HEK293 (cell line): ENCODE data around the gene UBAC2.

Experiments
- MYNN ChIP-seq: fragments of 450-650 bp; formaldehyde crosslinking; IDR thresholded peaks from 2 replicates; pipeline ENCODE4 v1.5.1; 2016; ENCODE audit warnings: missing biosample characterization, missing genetic modification characterization, borderline replicate concordance
- SCRT1 ChIP-seq: fragments of 450-650 bp; formaldehyde crosslinking; IDR thresholded peaks from 2 replicates; pipeline ENCODE4 v1.5.1; 2016; ENCODE audit warnings: missing biosample characterization, missing genetic modification characterization, borderline replicate concordance
- ZBTB26 ChIP-seq: fragments of 450-650 bp; formaldehyde crosslinking; optimal IDR thresholded peaks from 2 replicates; pipeline ENCODE3; 2016; ENCODE audit warnings: missing biosample characterization, mild to moderate bottlenecking, missing genetic modification characterization
- ZNF112 ChIP-seq: fragments of 450-650 bp; formaldehyde crosslinking; IDR thresholded peaks from 2 replicates; pipeline ENCODE4 v1.5.0; 2017; ENCODE audit warnings: missing biosample characterization, missing genetic modification characterization
- ZNF157 ChIP-seq: fragments of 450-650 bp; formaldehyde crosslinking; IDR thresholded peaks from 2 replicates; pipeline ENCODE4 v1.5.1; 2016; ENCODE audit warnings: missing biosample characterization, missing genetic modification characterization
- ZNF184 ChIP-seq: fragments of 450-650 bp; IDR thresholded peaks from 2 replicates; pipeline ENCODE4 v1.5.1; 2018; ENCODE audit warnings: missing biosample characterization, mild to moderate bottlenecking, missing genetic modification characterization
- ZNF274 ChIP-seq, 2 experiments: fragments of 200-500 bp in 1 of 2; fragments of 450-650 bp in 1 of 2; sonication (Bioruptor generic) in 1 of 2; formaldehyde crosslinking in 1 of 2; IDR thresholded peaks; 2 replicates each; pipeline versions ENCODE4 v1.5.1 to v1.6.1; 2014 to 2016; ENCODE audit warnings: borderline replicate concordance in 1 of 2, inconsistent platforms in 1 of 2, low read length in 1 of 2, missing biosample characterization in 1 of 2, missing genetic modification characterization in 1 of 2
- TF ChIP-seq, protein P1 (sequence below): fragments of 450-650 bp; formaldehyde crosslinking; IDR thresholded peaks from 2 replicates; pipeline ENCODE4 v1.5.1; 2016; ENCODE audit warnings: missing biosample characterization, missing genetic modification characterization
- TF ChIP-seq, protein P2 (sequence below): fragments of 450-650 bp; formaldehyde crosslinking; IDR thresholded peaks from 2 replicates; pipeline ENCODE4 v1.5.1; 2016; ENCODE audit warnings: missing biosample characterization, missing genetic modification characterization

DNA sequence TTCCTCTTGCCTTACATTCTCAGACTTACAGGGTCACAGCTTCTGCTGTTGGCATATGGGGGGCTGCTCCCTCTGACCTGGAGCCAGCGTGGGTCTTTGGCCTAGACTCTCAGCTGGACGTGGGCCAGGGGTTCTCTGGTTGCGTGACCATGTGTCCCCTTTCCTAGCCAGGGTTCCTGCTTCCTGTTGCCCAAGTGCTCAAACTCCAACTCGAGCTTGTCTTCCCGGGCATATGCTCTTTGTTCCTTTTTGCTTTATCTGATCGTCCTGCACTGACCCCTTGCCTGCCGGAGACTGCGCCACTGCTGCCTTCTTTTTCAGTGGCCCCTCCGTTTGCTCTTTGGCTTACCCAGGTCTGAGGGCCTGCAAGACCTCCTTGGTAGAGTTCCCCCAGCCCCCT is 131.8 kb downstream of the UBAC2 start:
- no peak for TF ChIP-seq ZBTB26
- TF ChIP-seq ZNF274 (IDR thresholded peaks at IDR 0.05; ENCODE audit: low read length) = no peak
- TF ChIP-seq ZNF274 (tag by site-specific recombination; IDR thresholded peaks at IDR 0.05; ENCODE audit: borderline replicate concordance) = no peak
- TF ChIP-seq, protein P1, sequence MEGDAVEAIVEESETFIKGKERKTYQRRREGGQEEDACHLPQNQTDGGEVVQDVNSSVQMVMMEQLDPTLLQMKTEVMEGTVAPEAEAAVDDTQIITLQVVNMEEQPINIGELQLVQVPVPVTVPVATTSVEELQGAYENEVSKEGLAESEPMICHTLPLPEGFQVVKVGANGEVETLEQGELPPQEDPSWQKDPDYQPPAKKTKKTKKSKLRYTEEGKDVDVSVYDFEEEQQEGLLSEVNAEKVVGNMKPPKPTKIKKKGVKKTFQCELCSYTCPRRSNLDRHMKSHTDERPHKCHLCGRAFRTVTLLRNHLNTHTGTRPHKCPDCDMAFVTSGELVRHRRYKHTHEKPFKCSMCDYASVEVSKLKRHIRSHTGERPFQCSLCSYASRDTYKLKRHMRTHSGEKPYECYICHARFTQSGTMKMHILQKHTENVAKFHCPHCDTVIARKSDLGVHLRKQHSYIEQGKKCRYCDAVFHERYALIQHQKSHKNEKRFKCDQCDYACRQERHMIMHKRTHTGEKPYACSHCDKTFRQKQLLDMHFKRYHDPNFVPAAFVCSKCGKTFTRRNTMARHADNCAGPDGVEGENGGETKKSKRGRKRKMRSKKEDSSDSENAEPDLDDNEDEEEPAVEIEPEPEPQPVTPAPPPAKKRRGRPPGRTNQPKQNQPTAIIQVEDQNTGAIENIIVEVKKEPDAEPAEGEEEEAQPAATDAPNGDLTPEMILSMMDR (tag by site-specific recombination) = no peak
- no peak for TF ChIP-seq ZNF112 (tag by site-specific recombination)
- TF ChIP-seq ZNF157 = no peak
- TF ChIP-seq, protein P2, sequence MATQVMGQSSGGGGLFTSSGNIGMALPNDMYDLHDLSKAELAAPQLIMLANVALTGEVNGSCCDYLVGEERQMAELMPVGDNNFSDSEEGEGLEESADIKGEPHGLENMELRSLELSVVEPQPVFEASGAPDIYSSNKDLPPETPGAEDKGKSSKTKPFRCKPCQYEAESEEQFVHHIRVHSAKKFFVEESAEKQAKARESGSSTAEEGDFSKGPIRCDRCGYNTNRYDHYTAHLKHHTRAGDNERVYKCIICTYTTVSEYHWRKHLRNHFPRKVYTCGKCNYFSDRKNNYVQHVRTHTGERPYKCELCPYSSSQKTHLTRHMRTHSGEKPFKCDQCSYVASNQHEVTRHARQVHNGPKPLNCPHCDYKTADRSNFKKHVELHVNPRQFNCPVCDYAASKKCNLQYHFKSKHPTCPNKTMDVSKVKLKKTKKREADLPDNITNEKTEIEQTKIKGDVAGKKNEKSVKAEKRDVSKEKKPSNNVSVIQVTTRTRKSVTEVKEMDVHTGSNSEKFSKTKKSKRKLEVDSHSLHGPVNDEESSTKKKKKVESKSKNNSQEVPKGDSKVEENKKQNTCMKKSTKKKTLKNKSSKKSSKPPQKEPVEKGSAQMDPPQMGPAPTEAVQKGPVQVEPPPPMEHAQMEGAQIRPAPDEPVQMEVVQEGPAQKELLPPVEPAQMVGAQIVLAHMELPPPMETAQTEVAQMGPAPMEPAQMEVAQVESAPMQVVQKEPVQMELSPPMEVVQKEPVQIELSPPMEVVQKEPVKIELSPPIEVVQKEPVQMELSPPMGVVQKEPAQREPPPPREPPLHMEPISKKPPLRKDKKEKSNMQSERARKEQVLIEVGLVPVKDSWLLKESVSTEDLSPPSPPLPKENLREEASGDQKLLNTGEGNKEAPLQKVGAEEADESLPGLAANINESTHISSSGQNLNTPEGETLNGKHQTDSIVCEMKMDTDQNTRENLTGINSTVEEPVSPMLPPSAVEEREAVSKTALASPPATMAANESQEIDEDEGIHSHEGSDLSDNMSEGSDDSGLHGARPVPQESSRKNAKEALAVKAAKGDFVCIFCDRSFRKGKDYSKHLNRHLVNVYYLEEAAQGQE (tag by site-specific recombination) = no peak
- TF ChIP-seq MYNN (tag by site-specific recombination) = no peak
- TF ChIP-seq SCRT1 (tag by site-specific recombination) = no peak
- TF ChIP-seq ZNF184 (tag by site-specific recombination) = no peak
